Measurements from ENCODE around the gene SMARCB1.

GRCh38 chr22:23841292-23841691 lies 54.5 kb downstream of the SMARCB1 start:
- TF ChIP-seq CTCF (conservative IDR thresholded peaks at IDR 0.05) (no peak), EZH2 (IDR thresholded peaks at IDR 0.05; ENCODE audit: low read depth) (no peak)
